ENCODE data around the gene ARL4D. TPM values are rescaled to one million over a fixed set of nuclear protein-coding genes. Genes with fewer than 3 reads are reported as not detected.
A peak's percentile ranks its signal among the peaks of the same experiment; 100 is the strongest.

ARL4D gene
- total RNA-seq, 1 experiment from 2014 or later, result 4.5 TPM

- Histone ChIP-seq H3K9me3 (ENCODE audit: control insufficient read depth, insufficient read depth, low read depth, low read length) (no peaks in the 10 kb centered on the region), H3K27ac (ENCODE audit: low read length) (no peak overlapping the region; the same call in 1 of the 2 replicates), H3K4me3 (ENCODE audit: low read depth in 2 of 2, low read length in 2 of 2) (no peak overlapping the region), H3K27me3 (ENCODE audit: control insufficient read depth, insufficient read depth, low read length) (no peaks in the 10 kb centered on the region), H3K4me1 (ENCODE audit: control insufficient read depth, insufficient read depth, low read length) (peaks cover 2% of the 10 kb centered on the region), H3K36me3 (ENCODE audit: control insufficient read depth, insufficient read depth, low read length) (no peaks in the 10 kb centered on the region)
- CTCF ChIA-PET, result no interaction called here
- POLR2A ChIA-PET, result no interaction called here
- no peak for DNase-seq (ENCODE audit: low read depth, low spot score)
- in situ Hi-C loops (cut with HindIII; ENCODE audit: low pct_unique_long_range_greater_than_20kb, low sequenced_read_pairs) (no loop called here), intact Hi-C loops (cut with micrococcal nuclease; ENCODE audit: unreplicated experiment) (no loop called here)
- no peak for ATAC-seq
- BruUV-seq (replicated peaks), result no TSS peak
- TF ChIP-seq SIN3A (IDR thresholded peaks at IDR 0.05; ENCODE audit: borderline replicate concordance, insufficient read depth, low read depth, low read length) (no peak), TCF7L2 (IDR thresholded peaks at IDR 0.05; ENCODE audit: low read depth, low read length) (no peak), CTCF (IDR thresholded peaks at IDR 0.05) (no peak), REST (IDR thresholded peaks at IDR 0.05; ENCODE audit: insufficient read depth in 1 of 2, low read depth in 2 of 2, low read length in 1 of 2) (no peak), POLR2AphosphoS5 (IDR thresholded peaks at IDR 0.05; ENCODE audit: low read depth, low read length) (no peak)
Measured at GRCh38 chr17:43431714-43432523, 33.1 kb downstream of the ARL4D start.

GRCh38 chr17:43434902-43435319 lies 36.1 kb downstream of the ARL4D start:
- Histone ChIP-seq H3K27me3 (ENCODE audit: control insufficient read depth, insufficient read depth, low read length) (no peaks in the 10 kb centered on the region), H3K4me1 (ENCODE audit: control insufficient read depth, insufficient read depth, low read length) (peaks cover 2% of the 10 kb centered on the region), H3K4me3 (ENCODE audit: low read depth in 2 of 2, low read length in 2 of 2) (no peak overlapping the region), H3K36me3 (ENCODE audit: control insufficient read depth, insufficient read depth, low read length) (no peaks in the 10 kb centered on the region), H3K9me3 (ENCODE audit: control insufficient read depth, insufficient read depth, low read depth, low read length) (no peaks in the 10 kb centered on the region), H3K27ac (ENCODE audit: low read length) (no peak overlapping the region; the same call in 1 of the 2 replicates)
- no TSS peak for BruUV-seq (replicated peaks)
- CTCF ChIA-PET, result no interaction called here
- peak; percentile 87 for ATAC-seq
- TF ChIP-seq TCF7L2 (IDR thresholded peaks at IDR 0.05; ENCODE audit: low read depth, low read length) (peak; percentile 95), SIN3A (IDR thresholded peaks at IDR 0.05; ENCODE audit: borderline replicate concordance, insufficient read depth, low read depth, low read length) (no peak)
- in situ Hi-C loops (cut with HindIII; ENCODE audit: low pct_unique_long_range_greater_than_20kb, low sequenced_read_pairs), result no loop called here
- no peak for DNase-seq (ENCODE audit: low read depth, low spot score)
- intact Hi-C loops (cut with micrococcal nuclease; ENCODE audit: unreplicated experiment), result no loop called here
- POLR2A ChIA-PET, result no interaction called here

GRCh38 chr17:43437756-43438155 lies 39.0 kb downstream of the ARL4D start:
- ChIA-PET CTCF (no interaction called here), POLR2A (interaction anchor here (0.6 kb wide), 1 partner anchor 31 kb away, joined by 7 read pairs; no protein-coding TSS in a partner anchor)
- peaks cover 2% of the 10 kb centered on the region for H3K4me1 ChIP-seq (ENCODE audit: control insufficient read depth, insufficient read depth, low read length)
- in situ Hi-C loops (cut with HindIII; ENCODE audit: low pct_unique_long_range_greater_than_20kb, low sequenced_read_pairs) (no loop called here), intact Hi-C loops (cut with micrococcal nuclease; ENCODE audit: unreplicated experiment) (no loop called here)
- no peak overlapping the region for H3K4me3 ChIP-seq (ENCODE audit: low read depth in 2 of 2, low read length in 2 of 2)
- no peak overlapping the region for H3K27ac ChIP-seq (ENCODE audit: low read length)
- ATAC-seq (no peak), DNase-seq (ENCODE audit: low read depth, low spot score) (no peak)
- H3K27me3 ChIP-seq (ENCODE audit: control insufficient read depth, insufficient read depth, low read length), result no peaks in the 10 kb centered on the region
- TF ChIP-seq POLR2AphosphoS5 (IDR thresholded peaks at IDR 0.05; ENCODE audit: low read depth, low read length), result no peak
- TF ChIP-seq TCF7L2 (IDR thresholded peaks at IDR 0.05; ENCODE audit: low read depth, low read length), result no peak
- no peaks in the 10 kb centered on the region for H3K36me3 ChIP-seq (ENCODE audit: control insufficient read depth, insufficient read depth, low read length)
- BruUV-seq (replicated peaks), result no TSS peak
- H3K9me3 ChIP-seq (ENCODE audit: control insufficient read depth, insufficient read depth, low read depth, low read length), result no peaks in the 10 kb centered on the region

Measured in Panc1 (cell line).